ACHN (cell line): ENCODE measurements around the gene KCNJ16.

Experiments used
- DNase-seq: peaks from one replicate; pipeline ENCODE4 v3.0.0-alpha.2; 2015
- in situ Hi-C: cut with HindIII; loops from 2 replicates; pipeline ENCODE4 v1.10.0; 2017; ENCODE audit warnings: low sequenced_read_pairs, low pct_ligation_motif_present, low pct_unique_long_range_greater_than_20kb

KCNJ16 gene

DNA sequence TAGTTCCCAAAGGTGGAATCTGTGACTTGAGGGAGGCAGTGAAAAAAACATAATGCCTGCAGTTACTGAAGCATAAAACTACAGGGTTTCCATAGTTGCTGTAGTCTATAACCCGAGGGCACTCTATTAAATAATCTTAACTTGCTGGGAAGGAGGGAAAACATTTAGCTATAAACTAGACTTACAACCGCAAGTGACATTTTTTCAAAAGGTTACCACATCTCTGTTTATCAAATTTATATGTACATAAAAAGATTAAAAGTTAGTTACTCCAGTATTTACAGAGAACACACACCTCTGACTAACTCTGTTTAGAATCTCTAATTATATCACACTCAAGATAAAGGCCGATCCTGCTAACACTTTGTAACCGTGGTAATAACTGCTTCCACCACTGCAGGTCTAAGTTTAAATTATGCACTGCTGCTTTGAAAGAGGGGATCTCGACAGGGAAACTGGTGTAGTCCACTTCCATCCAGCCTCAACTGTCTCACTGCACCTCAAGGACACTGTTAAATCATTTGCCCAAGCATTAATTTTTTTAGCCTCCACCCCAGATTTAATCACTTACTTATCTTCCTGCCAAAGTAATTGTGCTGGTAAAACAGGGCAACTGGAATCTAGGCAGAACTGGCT lies 14.6 kb downstream of the KCNJ16 start:
- DNase-seq = no peak
- in situ Hi-C loops = no loop called here

DNA sequence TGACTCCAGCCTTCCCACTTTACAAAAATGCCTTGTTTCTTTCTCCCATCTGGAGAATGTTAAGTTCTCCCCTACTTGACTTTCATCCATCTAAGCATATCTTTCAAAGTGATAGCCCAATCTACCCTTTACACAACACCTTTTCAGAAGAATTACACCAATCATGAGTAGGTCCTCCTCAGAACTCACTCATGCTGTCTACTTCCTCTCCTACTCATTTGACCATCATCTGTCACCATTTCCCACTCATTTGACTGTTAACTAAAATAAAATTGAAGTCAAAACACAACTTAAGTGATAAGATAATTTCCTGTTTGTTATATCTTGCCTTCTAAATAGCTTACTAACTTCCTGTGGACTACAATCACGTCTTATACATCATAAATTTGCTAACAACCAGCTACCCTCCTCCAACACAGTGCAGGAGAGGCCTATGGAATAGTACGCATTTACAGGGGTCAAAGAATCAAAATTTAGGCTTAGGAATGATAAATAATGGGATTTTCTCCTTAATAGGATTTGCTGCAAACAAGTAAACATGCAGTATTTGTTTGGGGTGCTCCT lies 16.1 kb downstream of the KCNJ16 start:
- no peak for DNase-seq
- in situ Hi-C loops = no loop called here

DNA sequence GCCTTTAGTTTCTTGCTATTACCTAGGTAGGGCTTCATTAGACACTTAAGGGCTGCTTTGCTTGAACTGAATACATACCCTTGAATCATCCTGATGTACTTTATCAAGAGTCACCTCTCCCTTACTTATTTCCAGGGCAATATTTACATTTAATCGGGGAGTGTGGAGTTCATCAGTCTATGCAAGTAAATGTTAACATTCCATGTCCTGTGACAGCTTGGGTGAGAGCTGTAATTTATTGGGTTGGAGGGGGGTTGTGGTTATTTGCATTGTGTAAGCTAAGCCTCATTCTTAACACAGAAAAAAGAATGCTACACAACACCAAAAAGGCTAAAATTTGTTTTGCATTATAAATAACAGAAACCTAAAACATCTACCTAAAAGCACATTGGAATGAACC lies 16.7 kb downstream of the KCNJ16 start:
- in situ Hi-C loops = no loop called here
- no peak for DNase-seq

DNA sequence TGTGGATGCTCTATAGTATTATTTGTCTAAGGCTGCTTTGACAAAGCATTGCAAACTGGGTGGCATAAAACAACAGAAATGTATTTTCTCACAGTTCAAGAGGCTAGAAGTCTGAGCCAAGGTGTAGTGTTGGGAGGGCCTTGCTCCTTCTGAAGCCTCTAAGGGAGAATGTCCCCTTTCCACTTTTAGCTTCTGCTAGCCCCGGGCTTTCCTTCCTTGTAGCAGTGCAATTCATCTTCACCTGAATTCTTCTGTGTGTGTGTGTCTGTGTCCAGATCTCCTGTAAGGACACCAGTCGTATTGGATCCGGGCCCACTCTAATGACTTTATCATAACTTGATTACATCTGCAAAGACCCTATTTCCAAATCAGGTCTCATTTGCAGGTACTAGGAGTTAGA lies 18.1 kb downstream of the KCNJ16 start:
- in situ Hi-C loops = no loop called here
- no peak for DNase-seq

DNA sequence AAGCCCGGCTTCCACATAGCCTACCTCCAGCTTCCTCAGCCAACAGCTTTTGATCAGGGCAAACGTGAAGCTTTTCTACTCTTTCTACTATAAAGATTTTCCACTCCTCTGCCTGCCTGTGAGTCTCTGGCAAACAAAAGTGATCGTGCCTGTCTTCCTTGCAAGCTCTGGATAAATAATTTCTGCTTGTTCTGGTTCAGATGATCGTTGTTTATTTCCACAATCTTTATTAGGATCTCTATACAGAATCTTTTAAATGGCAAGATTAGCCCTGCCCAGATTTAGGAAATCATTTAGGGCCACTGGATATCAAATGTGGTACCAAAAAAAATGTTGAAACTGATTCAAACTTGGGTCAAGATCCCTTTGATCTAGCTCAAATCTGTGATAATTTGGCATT lies 20.4 kb downstream of the KCNJ16 start:
- in situ Hi-C loops = no loop called here
- DNase-seq = no peak

DNA sequence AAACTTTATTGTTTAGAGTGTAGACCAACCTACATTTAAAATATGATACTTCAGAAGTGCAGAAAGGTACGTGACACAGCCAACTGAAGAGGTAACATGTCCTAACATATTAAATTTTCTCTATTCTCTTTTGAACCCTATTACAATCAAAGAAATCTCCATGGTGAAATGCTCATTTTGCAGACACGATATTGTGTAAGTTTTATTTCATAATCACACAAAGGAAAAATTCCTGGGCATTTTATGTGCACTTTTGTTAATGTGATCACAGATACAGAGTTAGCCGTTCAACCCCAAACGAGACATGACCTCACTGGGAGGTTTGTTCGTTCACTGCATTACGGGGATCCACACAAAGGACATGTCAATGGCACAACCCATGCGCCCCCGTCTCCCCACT lies 21.8 kb downstream of the KCNJ16 start:
- in situ Hi-C loops = no loop called here
- DNase-seq = no peak

DNA sequence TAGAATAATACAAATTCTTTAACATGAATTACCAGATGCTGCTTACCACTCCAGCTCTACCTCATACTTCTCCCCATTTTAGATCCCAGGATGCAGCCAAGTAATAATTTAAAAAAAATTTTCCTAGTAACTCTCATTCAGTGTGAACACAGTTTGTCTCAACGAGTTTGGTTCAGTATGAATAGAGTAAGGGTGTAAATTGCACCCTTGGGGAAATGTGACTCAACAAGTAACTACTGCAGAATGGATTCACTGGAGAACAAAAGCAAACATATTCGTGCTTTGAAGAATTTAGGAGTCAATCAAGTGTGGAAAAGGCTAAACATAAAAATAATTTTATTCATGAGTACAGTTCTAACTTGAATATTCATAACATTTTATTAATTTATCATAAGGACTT lies 23.0 kb downstream of the KCNJ16 start:
- no peak for DNase-seq
- in situ Hi-C loops = no loop called here

DNA sequence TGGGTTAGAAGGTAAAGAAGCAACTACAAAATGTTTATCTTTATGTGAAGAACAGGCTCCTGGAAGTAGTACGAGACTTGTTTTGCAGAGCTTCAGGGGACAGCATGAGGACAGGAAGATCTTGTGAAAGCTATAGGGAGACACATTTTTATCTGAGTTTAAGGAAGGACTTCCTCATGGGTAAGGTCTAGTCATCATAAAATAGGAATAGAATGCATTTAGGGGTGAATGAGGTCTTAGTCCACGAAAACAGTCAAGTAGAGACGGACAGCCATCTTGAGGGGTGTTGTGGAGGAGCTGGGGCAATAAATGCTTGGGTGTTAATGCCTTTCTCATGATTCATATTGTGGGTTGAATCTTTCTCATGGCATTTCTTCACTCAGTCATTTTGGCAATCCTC lies 24.3 kb downstream of the KCNJ16 start:
- no peak for DNase-seq
- in situ Hi-C loops = no loop called here

DNA sequence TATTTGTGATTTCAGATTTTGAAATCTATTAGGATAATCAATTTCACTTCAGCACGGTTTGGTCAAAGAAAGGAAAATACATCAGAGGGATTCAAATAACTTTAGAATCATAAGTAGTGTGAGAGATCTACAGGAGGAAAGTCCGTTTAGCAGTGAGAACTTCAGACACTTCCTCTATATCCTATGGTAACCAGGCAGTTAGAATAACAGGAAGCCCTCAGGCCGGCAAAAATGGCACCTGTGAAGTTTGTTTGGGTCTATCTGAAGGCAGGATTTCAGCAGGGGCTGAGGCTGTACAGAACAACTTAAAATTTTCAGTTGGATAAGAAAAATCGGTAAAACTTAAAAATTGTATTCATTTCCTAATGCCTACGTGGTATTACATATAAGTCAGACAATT lies 24.9 kb downstream of the KCNJ16 start:
- in situ Hi-C loops = no loop called here
- DNase-seq = no peak

DNA sequence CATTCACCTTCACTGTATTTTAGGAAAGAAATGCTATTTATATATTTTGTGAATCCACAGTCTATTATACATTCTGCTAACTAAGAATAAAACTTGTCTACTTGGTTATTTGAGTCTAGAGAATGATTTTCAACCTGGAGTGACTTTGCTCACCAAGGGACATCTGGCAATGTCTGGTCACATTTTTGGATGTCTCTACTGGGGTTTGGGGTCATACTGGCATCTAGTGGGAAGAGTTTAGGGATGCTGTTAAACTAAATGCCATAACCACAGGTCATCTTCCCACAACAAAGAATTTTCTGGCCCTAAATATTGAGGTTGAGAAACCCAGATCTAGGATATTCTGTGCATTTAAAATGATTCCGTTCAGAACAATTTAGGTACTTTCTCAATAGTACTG lies 26.0 kb downstream of the KCNJ16 start:
- in situ Hi-C loops = no loop called here
- peak; percentile 20 for DNase-seq

DNA sequence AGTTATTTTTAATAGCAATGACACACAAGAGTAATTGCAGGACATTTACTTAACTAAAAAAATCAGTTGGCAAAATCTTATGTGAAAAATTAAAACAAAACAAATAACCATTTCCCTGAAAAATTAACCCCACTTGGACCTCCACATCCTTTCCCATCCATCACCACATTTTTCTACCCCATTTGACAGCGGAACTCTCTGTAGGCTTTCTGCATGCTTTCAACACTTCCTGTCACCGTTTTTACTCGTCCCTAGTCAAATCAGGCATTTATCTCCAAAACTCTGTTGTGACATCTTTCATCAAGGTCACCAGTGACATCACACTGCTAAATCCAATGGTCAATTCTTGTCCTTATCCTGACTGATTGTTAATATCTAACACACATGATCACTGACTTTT lies 27.5 kb downstream of the KCNJ16 start:
- DNase-seq = no peak
- in situ Hi-C loops = no loop called here

DNA sequence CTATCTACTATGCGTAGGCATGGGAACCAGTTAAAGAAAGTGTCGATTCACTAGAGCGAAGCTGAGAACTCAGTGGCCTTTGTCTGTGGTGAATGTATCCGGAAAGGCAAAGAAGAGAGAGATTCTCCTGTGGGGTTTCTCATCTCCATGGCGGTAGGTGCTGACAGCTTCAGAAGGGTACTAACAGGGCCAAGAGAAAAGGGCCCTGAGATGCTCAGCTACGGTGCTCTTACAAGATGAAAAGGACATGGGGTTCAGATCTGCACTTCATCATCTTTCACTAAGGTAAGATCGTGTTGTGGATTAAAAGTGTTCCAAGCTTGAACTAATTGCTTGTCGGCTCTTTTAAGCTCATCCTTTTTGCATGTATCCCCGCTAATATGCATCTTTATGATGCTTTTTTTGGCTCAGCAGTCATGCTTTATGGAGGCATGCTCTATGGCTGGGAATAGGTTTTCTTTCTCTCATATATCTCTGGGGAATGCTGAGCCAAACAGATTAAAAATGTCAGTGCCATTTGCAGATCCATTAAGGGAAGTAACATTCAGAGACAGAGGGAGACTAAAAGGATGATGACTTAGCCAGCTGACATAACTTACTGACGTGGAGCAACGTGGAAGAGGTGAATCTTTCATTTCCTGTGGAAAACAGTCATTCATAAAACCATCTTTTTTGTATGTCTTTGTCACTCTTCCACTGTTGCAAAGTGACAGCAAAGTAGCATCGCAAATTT lies 29.9 kb downstream of the KCNJ16 start:
- DNase-seq = no peak
- in situ Hi-C loops = no loop called here

DNA sequence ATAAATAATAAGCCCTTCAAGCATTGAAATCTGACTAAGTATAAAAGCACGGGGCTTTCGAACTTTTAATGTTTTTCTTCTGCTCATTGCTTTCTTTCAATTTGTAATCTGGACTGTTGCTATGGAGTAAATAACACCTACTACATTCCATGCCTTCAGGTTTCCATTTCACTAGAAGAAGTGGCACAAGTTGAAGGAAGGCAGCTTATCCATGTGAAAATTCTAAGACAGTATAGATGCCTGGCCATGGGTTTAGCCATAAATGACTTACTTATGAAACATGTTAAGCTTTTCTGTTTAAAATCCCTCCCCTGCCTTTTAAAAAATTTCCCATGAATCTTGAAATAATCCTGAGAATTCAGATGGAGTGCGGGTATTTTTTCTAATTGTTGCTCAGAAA lies 30.6 kb downstream of the KCNJ16 start:
- no peak for DNase-seq
- in situ Hi-C loops = no loop called here

DNA sequence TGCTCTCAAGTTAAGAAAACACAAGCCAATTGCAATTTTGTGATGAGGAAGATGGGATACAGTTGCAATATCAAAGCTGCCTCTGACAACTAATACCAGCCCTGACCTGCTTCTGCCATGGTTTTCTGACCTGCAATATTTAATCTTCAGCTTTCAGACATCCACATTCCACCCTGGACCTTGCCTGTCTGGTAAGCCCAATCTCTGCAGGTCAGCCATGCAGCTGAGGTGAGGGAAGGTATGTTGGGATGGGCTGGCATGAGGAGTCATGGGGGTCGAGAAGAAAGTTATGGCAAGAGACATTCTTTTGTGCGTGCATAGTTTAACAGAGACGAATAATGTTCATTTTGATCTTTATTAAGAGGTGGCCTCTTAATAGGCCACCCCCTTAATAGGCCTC lies 31.5 kb downstream of the KCNJ16 start:
- DNase-seq = no peak
- in situ Hi-C loops = no loop called here

DNA sequence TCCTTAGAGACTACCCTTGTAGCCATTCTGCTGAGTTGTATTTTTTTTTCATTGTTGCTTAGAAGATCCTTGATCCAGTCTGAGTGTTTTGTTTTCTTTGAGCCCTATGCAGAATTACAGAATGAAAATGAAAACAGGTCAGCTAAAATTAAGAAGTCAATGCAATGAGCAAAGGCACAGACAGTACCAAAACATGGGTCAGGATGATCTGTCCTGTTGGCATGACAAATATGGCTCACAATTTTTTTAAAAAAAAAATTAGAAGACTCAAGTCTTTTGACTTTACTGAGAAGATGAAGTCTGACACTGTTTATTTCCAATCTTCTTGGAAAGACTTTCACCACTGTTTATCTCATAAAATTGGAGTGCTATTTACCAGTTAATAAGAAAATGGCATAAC lies 32.4 kb downstream of the KCNJ16 start:
- no peak for DNase-seq
- in situ Hi-C loops = no loop called here

DNA sequence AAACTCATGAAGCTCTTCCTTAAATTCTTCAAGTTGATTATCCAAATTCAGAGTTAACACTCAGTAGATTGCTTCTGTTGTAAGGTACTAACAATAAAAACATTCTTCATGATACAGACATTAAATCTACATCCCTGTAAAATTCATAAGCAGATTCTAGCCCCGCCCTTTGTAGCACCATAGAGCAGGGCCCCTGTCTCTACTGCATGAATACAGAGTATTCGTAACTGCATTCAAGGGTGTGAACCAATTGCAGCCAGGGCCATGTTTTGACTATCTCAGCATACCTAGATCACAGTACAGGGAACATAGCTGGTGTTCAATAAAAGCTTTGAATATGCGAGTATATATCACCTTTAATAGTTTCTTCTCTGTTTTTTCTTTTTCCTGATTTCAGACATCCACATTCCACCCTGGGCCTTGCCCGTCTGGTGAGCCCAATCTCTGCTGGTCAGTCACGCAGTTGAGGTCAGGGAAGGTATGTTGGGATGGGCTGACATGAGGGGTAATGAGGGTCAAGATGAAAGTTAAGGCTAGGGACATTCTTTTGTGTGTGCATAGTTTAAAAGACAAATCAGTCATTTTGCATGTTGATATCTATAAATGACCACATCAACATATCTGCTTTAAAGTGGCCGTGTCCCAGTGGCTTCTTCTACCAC lies 33.0 kb downstream of the KCNJ16 start:
- in situ Hi-C loops = no loop called here
- no peak for DNase-seq

DNA sequence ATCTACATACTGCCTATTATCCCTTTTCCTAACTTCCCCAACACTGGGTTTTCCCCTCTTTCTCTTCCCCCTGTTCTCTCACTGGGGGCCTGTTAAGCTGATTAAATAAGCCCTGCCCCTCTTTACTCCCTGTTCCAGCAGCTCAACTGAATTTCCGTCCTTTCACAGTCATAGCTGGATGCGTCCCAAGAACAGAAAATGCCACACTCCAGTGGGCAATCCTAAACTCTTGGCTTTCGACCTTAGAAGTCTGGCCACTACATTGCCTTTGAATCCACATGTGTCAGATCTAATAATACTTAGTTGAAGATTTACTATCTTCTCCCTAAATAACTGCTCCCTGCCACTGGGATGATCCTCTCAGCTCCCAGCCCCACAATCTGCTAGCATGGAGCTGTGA lies 34.5 kb downstream of the KCNJ16 start:
- peak; percentile 11 for DNase-seq
- in situ Hi-C loops = no loop called here

DNA sequence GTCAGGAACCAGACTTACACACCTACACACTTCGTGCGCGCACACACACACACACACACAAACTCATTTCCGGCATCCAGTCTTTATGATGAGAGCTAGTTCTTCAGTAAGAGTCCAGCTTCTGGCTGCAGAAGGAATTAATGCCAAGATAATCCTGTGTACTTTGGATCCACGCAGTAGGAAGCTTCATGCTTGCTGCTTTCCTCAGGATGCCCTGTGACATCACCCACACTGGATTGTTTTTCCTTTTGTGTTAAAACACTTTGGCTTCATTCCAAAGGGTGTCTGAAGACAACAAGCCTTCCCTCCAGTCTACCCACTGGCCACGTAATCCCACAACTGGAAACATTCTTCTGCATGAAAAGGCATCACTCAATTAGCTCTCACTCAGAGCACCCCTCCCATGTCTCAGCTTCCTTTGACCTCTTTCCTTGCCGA lies 35.4 kb downstream of the KCNJ16 start:
- in situ Hi-C loops = no loop called here
- no peak for DNase-seq

DNA sequence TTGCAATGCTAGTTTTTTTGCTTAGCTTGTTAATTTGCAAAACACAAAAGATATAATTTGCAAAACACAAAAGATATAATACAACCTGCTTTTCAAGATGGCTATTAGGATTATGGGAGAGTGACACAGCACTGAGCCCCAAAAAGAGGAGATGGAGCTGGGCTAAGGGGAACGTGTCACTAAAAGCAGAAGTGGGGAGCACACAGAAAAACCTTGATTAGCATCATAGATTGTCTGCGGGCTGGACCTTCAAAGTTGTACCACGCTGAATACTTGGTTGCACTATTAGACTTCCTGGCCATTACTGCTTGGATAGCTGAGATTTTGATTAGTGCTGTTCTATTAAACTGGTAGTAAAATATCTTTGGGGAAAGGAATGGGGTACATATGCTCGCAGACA lies 36.2 kb downstream of the KCNJ16 start:
- in situ Hi-C loops = no loop called here
- DNase-seq = no peak

DNA sequence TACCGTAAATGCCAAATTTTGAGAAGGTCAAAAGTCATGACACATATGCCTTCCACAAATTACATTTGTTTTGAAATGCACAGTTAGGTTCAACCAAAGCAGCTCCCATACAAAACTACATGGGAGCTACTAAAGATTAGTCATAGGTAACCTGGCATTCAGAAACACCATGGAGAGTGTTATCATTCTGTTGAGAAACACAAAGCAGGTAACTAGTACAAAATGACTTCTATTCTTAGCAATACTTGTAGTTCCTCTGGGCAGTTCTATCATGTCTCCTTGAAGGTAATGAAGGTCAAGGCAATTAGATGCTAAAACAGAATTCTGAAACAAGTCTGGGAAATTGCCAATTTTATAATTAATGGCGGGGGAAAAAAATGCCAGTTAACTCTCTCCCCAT lies 39.4 kb downstream of the KCNJ16 start:
- in situ Hi-C loops = no loop called here
- DNase-seq = no peak
